SU-DHL-6 (cell line): Measurements from ENCODE around the gene OR4K5.

Source experiments
- CTCF ChIP-seq: fragments of 200-600 bp; sonication (generic); IDR thresholded peaks from one replicate; pipeline ENCODE4 v1.5.1; 2017; ENCODE audit warnings: antibody characterized with exemption, mild to moderate bottlenecking, low read length, moderate library complexity; ENCODE audit not compliant: insufficient read depth, poor library complexity, severe bottlenecking
- EZH2phosphoT487 ChIP-seq: fragments of 200-600 bp; sonication (generic), shearing (Covaris generic); conservative IDR thresholded peaks from 2 replicates; pipeline ENCODE4 v1.6.1; 2018; ENCODE audit warnings: mild to moderate bottlenecking, antibody characterized with exemption, low read length, moderate library complexity, mixed read lengths

- no peak for TF ChIP-seq CTCF
- TF ChIP-seq EZH2phosphoT487, result no peak
Observed at GRCh38 chr14:19873178-19873577, 47.2 kb upstream of the OR4K5 start.
